Lower leg skin (tissue), 3 donors: ENCODE data around the gene B4GALT2.

Experiments
- POLR2A ChIP-seq, 2 donors: fragments of 450-650 bp; IDR thresholded peaks; one replicate each; pipeline ENCODE4 v1.6.1; 2016 to 2017; ENCODE audit warnings: antibody characterized with exemption in 2 of 2, mild to moderate bottlenecking in 1 of 2, moderate library complexity in 1 of 2
- TF ChIP-seq, protein P1 (sequence below), 3 donors: fragments of 450-650 bp; IDR thresholded peaks; one replicate each; pipeline ENCODE4 v1.5.1; 2016; ENCODE audit warnings: antibody characterized with exemption in 3 of 3, mild to moderate bottlenecking in 3 of 3, moderate library complexity in 2 of 3

DNA sequence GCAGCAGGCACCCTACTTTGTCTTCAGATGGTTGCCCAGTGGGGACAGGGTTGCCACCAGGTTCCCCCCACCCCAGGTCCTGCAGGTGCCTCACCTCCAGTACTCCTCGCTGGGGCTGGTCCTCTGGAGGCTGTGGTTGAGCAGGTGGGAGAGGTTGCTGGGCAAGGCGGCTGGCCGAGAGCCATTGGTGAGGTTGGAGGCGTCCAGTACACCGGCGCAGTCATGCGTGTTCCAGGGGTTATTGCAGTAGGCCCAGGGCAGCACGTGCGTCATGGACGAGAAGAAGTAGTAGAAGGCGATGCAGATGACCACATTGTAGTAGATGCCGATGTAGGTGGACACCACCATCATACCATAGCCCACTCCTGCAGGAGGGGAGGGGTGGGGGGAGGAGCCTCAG, 29.2 kb downstream of the B4GALT2 start:
- TF ChIP-seq POLR2A (IDR thresholded peaks at IDR 0.05): no peak
- TF ChIP-seq, protein P1, sequence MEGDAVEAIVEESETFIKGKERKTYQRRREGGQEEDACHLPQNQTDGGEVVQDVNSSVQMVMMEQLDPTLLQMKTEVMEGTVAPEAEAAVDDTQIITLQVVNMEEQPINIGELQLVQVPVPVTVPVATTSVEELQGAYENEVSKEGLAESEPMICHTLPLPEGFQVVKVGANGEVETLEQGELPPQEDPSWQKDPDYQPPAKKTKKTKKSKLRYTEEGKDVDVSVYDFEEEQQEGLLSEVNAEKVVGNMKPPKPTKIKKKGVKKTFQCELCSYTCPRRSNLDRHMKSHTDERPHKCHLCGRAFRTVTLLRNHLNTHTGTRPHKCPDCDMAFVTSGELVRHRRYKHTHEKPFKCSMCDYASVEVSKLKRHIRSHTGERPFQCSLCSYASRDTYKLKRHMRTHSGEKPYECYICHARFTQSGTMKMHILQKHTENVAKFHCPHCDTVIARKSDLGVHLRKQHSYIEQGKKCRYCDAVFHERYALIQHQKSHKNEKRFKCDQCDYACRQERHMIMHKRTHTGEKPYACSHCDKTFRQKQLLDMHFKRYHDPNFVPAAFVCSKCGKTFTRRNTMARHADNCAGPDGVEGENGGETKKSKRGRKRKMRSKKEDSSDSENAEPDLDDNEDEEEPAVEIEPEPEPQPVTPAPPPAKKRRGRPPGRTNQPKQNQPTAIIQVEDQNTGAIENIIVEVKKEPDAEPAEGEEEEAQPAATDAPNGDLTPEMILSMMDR (IDR thresholded peaks at IDR 0.05): no peak
